Suprapubic skin (tissue), 4 donors: ENCODE results near the gene CALD1. TPM values are rescaled to one million over a fixed set of nuclear protein-coding genes. Genes with fewer than 3 reads are reported as not detected.

ENCODE experiments used
- DNase-seq, 2 donors: peaks; one replicate each; pipeline ENCODE4 v3.0.0-alpha.2; 2019; ENCODE audit warnings: low spot score in 2 of 2
- H3K27ac ChIP-seq: fragments of 200-600 bp; sonication (generic); one replicate; pipeline ENCODE4 v1.5.1; 2019
- H3K27me3 ChIP-seq: fragments of 200-600 bp; sonication (generic); one replicate; pipeline ENCODE4 v1.5.1; 2019
- H3K36me3 ChIP-seq: fragments of 200-600 bp; sonication (generic); one replicate; pipeline ENCODE4 v1.5.1; 2019
- H3K4me1 ChIP-seq: fragments of 200-600 bp; sonication (generic); one replicate; pipeline ENCODE4 v1.5.1; 2019
- H3K4me3 ChIP-seq: fragments of 200-600 bp; sonication (generic); one replicate; pipeline ENCODE4 v1.5.1; 2019; ENCODE audit warnings: mild to moderate bottlenecking
- H3K9me3 ChIP-seq: fragments of 200-600 bp; sonication (generic); one replicate; pipeline ENCODE4 v1.5.1; 2019
- CTCF ChIP-seq, 2 donors: fragments of 200-600 bp in 1 of 2; fragments of 450-650 bp in 1 of 2; sonication (generic) in 1 of 2; IDR thresholded peaks; one replicate each; pipeline ENCODE4 v1.5.1; 2016 to 2019; ENCODE audit warnings: antibody characterized with exemption in 2 of 2, mild to moderate bottlenecking in 1 of 2, moderate library complexity in 1 of 2
- EP300 ChIP-seq: sonication (generic); formaldehyde crosslinking; IDR thresholded peaks from one replicate; pipeline ENCODE4 v1.6.1; 2017; ENCODE audit warnings: antibody characterized with exemption
- POLR2A ChIP-seq, 2 donors: fragments of 450-650 bp; IDR thresholded peaks; one replicate each; pipeline ENCODE4 v1.6.1; 2017; ENCODE audit warnings: antibody characterized with exemption in 2 of 2, mild to moderate bottlenecking in 2 of 2, moderate library complexity in 2 of 2
- POLR2AphosphoS5 ChIP-seq, 3 donors: sonication (generic); formaldehyde crosslinking; IDR thresholded peaks; one replicate each; pipeline ENCODE4 v1.6.1; 2017; ENCODE audit warnings: antibody characterized with exemption in 3 of 3
- WGBS: methylation state at CpG from one replicate; pipeline ENCODE4 v1.1.5; 2018; 5-methylcytosine and 5-hydroxymethylcytosine counted together
- total RNA-seq, 4 donors: library from RNA; depleted of rRNA; stranded (reverse); fragments of >200 nt; gene quantifications; one replicate each; pipeline ENCODE4 v1.1.0, GENCODE V29; 2016

Gene CALD1
- total RNA-seq, 4 donors from 2014 or later = 53.6 to 116 (median 83.2) TPM

DNA sequence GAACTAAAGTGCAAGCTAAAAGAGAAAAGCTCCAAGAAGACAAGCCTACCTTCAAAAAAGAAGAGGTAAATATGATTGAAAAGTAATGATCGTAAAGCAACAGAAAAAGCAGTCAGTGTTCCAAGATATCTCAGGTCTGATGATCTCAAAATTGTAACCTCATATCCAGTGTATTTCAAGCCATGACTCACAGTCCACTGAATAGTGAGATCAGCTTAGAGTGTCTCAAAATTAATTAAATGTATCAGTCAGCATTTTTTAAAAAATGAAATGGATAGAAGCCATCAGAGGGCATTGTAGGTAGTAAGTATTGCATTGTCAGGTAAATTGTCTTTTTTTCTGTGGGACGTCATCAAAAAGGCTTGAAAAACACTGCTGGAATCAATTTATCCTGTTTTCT is 156.3 kb downstream of the CALD1 start:
- no peak for DNase-seq
- Histone ChIP-seq H3K4me1 (peaks cover 8% of the 10 kb centered on the region), H3K27me3 (no peaks in the 10 kb centered on the region), H3K36me3 (peaks cover 46% of the 10 kb centered on the region), H3K4me3 (no peak overlapping the region), H3K27ac (no peak overlapping the region), H3K9me3 (no peaks in the 10 kb centered on the region)
- TF ChIP-seq POLR2AphosphoS5 (IDR thresholded peaks at IDR 0.05) = no peak
- TF ChIP-seq POLR2A (IDR thresholded peaks at IDR 0.05) = no peak
- WGBS = 75% methylated on average over 2 of the region's 2 CpGs

- H3K36me3 ChIP-seq = peaks cover 43% of the 10 kb centered on the region
- no peak for TF ChIP-seq POLR2AphosphoS5 (IDR thresholded peaks at IDR 0.05)
- no peak for TF ChIP-seq POLR2A (IDR thresholded peaks at IDR 0.05)
- TF ChIP-seq EP300 = no peak
- TF ChIP-seq CTCF (IDR thresholded peaks at IDR 0.05) = no peak
- H3K4me1 ChIP-seq = peaks cover 4% of the 10 kb centered on the region
- no peak overlapping the region for H3K4me3 ChIP-seq
- H3K27me3 ChIP-seq = no peaks in the 10 kb centered on the region
- no peaks in the 10 kb centered on the region for H3K9me3 ChIP-seq
- H3K27ac ChIP-seq = no peak overlapping the region
- no peak for DNase-seq
- WGBS = 57% methylated on average over 3 of the region's 3 CpGs
Measured at GRCh38 chr7:134936893-134937510, 157.6 kb downstream of the CALD1 start.

DNA sequence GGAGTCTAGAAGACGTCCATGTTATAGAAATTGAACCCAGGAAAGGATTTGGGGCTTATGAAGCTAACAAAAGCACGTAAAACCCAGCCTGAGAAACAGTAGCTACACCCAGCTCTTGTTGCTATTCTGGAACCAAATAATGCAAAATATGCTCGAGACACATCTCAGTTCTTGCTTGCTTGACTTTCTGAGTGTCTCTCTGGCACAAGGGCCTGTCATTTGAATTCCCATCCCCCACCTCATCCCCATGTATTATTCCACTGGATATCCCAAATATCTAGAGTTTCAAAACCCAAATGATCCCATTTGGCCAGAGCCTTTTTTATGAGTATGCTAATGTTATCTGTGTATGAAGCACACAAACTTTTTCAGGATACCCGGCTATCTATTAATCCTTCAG is 158.7 kb downstream of the CALD1 start:
- Histone ChIP-seq H3K27ac (no peak overlapping the region), H3K27me3 (no peaks in the 10 kb centered on the region), H3K4me1 (peaks cover 2% of the 10 kb centered on the region), H3K9me3 (no peaks in the 10 kb centered on the region), H3K36me3 (peaks cover 32% of the 10 kb centered on the region), H3K4me3 (no peak overlapping the region)
- WGBS = 88% methylated on average over 4 of the region's 4 CpGs
- no peak for DNase-seq
- TF ChIP-seq POLR2AphosphoS5 (IDR thresholded peaks at IDR 0.05) = no peak
- TF ChIP-seq CTCF (IDR thresholded peaks at IDR 0.05) = no peak
- no peak for TF ChIP-seq POLR2A (IDR thresholded peaks at IDR 0.05)
- no peak for TF ChIP-seq EP300

GRCh38 chr7:134939136-134939535 is 159.7 kb downstream of the CALD1 start:
- H3K36me3 ChIP-seq = peaks cover 23% of the 10 kb centered on the region
- H3K27me3 ChIP-seq = no peaks in the 10 kb centered on the region
- DNase-seq = no peak
- peaks cover 2% of the 10 kb centered on the region for H3K4me1 ChIP-seq
- no peak for TF ChIP-seq CTCF (IDR thresholded peaks at IDR 0.05)
- no peak for TF ChIP-seq EP300
- TF ChIP-seq POLR2A (IDR thresholded peaks at IDR 0.05) = no peak
- no peak for TF ChIP-seq POLR2AphosphoS5 (IDR thresholded peaks at IDR 0.05)
- WGBS = 79% methylated on average over 4 of the region's 4 CpGs
- H3K4me3 ChIP-seq = no peak overlapping the region
- H3K9me3 ChIP-seq = no peaks in the 10 kb centered on the region
- no peak overlapping the region for H3K27ac ChIP-seq

DNA sequence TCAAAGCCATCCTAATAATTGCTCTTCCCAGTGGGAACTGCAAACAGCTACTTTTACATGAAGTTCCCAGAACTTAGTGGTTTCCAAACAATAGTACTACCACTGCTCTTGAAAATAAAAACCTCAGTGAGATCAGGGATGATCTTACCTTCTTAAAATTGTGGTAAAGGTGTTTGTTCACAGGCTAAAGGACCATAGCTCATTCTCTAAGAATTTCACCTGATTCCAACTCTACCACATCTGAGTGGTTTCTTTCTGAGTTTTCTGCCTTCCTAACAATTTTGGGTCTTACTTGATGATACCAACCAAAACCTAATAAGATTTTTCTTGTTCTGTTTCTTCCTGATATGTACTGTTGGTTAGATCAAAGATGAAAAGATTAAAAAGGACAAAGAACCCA is 161.3 kb downstream of the CALD1 start:
- Histone ChIP-seq H3K9me3 (no peaks in the 10 kb centered on the region), H3K36me3 (peaks cover 12% of the 10 kb centered on the region), H3K4me3 (no peak overlapping the region), H3K27ac (no peak overlapping the region), H3K4me1 (peaks cover 2% of the 10 kb centered on the region), H3K27me3 (no peaks in the 10 kb centered on the region)
- no peak for DNase-seq
- no peak for TF ChIP-seq EP300
- no peak for TF ChIP-seq POLR2AphosphoS5 (IDR thresholded peaks at IDR 0.05)
- TF ChIP-seq POLR2A (IDR thresholded peaks at IDR 0.05) = no peak
- no peak for TF ChIP-seq CTCF (IDR thresholded peaks at IDR 0.05)
